ENCODE measurements around the gene ARID5B.

- TF ChIP-seq, protein P1, sequence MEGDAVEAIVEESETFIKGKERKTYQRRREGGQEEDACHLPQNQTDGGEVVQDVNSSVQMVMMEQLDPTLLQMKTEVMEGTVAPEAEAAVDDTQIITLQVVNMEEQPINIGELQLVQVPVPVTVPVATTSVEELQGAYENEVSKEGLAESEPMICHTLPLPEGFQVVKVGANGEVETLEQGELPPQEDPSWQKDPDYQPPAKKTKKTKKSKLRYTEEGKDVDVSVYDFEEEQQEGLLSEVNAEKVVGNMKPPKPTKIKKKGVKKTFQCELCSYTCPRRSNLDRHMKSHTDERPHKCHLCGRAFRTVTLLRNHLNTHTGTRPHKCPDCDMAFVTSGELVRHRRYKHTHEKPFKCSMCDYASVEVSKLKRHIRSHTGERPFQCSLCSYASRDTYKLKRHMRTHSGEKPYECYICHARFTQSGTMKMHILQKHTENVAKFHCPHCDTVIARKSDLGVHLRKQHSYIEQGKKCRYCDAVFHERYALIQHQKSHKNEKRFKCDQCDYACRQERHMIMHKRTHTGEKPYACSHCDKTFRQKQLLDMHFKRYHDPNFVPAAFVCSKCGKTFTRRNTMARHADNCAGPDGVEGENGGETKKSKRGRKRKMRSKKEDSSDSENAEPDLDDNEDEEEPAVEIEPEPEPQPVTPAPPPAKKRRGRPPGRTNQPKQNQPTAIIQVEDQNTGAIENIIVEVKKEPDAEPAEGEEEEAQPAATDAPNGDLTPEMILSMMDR (IDR thresholded peaks at IDR 0.05; ENCODE audit: low read depth, low read length) = no peak
- TF ChIP-seq MYC (IDR thresholded peaks at IDR 0.05; ENCODE audit: low read depth, low read length) (no peak), POLR2A (IDR thresholded peaks at IDR 0.05; ENCODE audit: extremely low read depth, insufficient read length) (no peak)
- TF ChIP-seq, protein P2, sequence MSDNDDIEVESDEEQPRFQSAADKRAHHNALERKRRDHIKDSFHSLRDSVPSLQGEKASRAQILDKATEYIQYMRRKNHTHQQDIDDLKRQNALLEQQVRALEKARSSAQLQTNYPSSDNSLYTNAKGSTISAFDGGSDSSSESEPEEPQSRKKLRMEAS (IDR thresholded peaks at IDR 0.05; ENCODE audit: low read depth, low read length) = no peak
Observed at GRCh38 chr10:62024026-62024701, 122.7 kb downstream of the ARID5B start.
